GM19467 (cell line): Measurements from ENCODE around the gene PLXNA3.
A peak's percentile ranks its signal among the peaks of the same experiment; 100 is the strongest.

Experiments
- ATAC-seq: cut with Tn5 transposase; IDR thresholded peaks from one replicate; pipeline ENCODE4 v1.9.1; 2021; ENCODE audit warnings: mild to moderate bottlenecking, moderate library complexity; ENCODE audit not compliant: unreplicated experiment

The PLXNA3 gene

DNA sequence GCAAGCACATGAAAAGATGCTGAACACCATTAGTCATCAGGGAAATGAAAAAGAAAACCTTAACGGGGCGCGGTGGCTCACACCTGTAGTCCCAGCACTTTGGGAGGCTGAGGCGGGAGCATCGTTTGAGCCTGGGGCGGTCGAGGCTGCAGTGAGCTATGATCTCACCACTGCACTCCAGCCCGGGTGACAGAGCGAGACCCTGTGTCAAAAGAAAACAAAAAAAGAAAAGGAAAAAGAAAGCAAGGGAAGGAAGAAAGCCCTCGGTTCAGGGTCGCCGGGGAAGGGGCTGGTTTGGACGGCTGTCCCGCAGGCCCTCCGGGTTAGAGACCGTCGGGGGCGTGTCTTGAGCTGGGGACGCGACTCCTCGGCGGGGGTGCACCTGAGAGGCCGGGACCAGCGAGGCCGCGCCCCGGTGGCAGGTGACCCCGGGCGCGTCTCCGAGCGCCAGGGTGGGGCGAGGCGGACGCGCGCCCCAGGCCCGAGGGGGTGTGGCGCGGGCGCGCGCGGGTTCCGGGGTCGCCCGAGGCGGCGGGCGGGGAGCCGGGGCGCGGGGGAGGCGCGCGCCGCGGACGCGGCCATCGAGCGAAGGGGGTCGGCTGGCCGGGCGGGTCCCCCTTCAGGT is 478 bp upstream of the PLXNA3 start:
- peak; percentile 48 for ATAC-seq

DNA sequence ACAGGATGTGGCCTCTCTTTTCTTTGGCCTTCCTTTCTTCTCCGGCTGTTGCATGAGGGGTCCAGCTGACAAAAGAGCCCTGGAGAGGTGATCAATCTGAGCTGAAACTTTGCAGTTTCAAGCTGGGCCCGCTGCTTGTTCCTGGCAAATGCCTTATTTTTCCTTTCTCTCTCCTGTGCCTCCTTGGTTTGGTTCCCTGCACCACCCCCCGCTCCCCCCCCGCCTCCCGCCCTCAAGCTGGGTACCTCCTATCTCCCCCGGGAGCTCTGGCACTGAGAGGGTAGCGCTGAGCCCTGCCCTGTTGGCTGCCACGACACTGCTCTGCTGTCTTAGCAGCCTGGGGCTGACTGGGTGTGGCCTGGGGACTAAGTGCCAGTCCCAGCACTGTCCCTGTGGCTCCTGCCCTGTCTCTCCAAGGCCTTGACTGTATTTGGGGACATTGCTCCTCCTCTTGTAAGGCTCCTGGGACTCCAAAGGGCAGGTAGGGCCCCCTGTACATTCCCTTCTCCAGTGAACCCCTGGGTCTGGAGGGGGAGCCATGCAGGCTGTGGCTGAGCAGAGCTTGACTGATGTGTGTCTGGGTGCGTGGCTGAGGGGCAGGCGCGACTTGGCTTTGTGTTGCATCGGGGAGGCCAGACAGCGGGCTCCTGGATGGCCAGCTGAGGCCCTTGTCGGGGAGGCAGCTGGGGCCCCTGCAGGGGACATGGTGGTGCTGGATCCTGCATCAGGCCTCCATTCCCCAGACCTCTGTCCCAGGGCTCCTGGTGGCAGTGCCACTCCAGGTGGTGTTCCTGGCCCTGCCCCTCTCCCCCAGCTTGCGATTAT is 1.1 kb downstream of the PLXNA3 start:
- no peak for ATAC-seq

- ATAC-seq = no peak
These were observed 1.8 kb downstream of the PLXNA3 start for GRCh38 chrX:154459832-154460231.

DNA sequence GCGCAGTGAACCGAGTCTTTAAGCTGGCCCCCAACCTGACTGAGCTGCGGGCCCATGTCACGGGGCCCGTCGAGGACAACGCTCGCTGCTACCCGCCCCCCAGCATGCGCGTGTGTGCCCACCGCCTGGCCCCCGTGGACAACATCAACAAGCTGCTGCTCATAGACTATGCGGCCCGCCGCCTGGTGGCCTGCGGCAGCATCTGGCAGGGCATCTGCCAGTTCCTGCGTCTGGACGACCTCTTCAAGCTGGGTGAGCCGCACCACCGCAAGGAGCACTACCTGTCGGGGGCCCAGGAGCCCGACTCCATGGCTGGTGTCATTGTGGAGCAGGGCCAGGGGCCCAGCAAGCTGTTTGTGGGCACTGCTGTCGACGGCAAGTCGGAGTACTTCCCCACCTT is 2.2 kb downstream of the PLXNA3 start:
- ATAC-seq = no peak

- ATAC-seq = no peak
These were observed 4.3 kb downstream of the PLXNA3 start for GRCh38 chrX:154462396-154462795.

DNA sequence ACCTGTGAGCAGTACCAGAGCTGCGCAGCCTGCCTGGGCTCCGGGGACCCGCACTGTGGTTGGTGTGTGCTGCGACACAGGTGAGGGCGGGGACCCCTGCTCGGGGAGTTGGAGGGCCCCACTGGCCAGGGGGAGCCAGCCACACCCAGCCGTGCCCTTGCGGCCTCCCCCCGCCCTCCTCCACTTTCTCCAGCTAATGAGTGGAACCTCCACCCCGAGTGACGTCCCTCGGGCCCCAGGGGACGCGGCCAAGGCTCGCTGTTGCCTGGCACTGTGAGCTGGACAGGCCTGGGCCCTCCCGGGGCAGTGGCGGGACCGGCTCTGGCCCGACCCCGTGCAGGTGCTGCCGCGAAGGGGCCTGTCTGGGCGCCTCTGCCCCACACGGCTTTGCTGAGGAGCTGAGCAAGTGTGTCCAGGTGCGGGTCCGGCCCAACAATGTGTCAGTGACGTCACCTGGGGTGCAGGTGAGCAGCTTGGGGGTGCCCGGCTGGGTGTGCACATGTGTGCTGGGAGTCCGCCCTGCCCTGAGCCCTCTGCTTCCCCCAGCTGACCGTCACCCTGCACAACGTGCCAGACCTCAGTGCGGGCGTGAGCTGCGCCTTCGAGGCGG is 5.6 kb downstream of the PLXNA3 start:
- ATAC-seq = no peak

DNA sequence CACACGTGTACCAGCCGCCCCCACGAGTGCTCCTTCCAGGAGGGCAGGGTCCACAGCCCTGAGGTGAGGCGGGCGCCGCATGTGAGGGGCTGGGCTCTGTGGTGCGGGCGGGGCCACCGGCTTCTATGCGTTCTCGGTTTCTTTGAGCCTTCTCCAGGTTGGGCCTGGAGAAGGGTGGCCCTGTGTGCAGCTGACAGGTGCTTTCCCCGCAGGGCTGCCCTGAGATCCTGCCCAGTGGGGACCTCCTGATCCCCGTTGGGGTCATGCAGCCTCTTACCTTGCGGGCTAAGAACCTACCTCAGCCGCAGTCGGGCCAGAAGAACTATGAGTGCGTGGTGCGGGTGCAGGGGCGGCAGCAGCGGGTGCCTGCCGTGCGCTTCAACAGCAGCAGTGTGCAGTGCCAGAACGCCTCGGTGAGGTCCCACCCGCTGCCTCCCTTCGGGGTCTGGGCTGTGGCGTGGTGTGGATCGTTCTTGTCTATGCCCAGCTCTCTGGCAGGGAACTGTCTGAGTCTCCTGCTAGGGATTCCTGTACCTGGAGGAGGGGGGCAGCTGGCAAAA is 6.8 kb downstream of the PLXNA3 start:
- no peak for ATAC-seq

DNA sequence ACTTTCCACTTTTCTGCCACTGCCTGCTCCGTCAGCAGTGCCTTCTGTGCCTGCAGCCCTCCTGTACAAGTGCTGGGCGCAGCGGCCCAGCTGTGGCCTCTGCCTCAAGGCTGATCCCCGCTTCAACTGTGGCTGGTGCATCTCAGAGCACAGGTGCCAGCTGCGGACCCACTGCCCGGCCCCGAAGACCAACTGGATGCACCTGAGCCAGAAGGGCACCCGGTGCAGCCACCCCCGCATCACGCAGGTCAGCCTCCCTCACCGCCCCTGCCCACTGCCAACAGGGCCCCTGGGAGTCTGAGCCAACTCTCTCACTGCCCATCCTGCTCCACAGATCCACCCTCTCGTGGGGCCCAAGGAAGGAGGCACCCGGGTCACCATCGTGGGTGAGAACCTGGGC is 7.5 kb downstream of the PLXNA3 start:
- no peak for ATAC-seq

DNA sequence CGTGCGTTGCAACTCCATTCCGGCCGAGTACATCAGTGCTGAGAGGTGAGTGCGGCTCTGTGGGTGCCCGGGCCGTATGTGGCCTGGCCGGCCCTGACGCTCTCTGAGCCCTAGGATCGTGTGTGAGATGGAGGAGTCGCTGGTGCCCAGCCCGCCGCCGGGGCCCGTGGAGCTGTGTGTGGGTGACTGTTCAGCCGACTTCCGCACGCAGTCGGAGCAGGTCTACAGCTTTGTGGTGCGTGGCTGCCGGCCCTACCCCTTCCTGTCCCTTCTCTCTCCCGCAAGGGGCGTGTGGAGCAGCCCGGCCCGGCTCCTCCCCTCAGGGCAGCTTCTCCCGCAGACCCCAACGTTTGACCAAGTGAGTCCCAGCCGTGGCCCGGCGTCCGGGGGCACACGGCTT is 8.0 kb downstream of the PLXNA3 start:
- ATAC-seq = no peak

GRCh38 chrX:154466907-154467306 is 8.8 kb downstream of the PLXNA3 start:
- ATAC-seq = no peak

GRCh38 chrX:154467556-154467955 is 9.5 kb downstream of the PLXNA3 start:
- no peak for ATAC-seq

- ATAC-seq = no peak
These were observed 10.1 kb downstream of the PLXNA3 start for GRCh38 chrX:154468217-154468616.

DNA sequence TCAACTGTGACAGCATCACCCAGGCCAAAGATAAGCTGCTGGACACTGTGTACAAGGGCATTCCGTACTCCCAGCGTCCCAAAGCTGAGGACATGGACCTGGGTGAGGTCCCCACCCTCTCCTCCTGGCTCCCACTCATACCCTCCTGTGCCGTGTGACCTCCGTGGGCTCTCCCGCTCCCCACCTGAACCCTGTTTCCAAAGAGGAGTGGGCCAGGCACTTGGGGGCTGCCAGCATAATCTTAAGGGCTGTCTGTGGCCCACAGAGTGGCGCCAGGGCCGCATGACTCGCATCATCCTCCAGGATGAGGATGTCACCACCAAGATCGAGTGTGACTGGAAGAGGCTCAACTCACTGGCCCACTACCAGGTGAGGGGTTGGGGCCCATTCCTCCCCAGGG is 11.0 kb downstream of the PLXNA3 start:
- ATAC-seq = no peak

DNA sequence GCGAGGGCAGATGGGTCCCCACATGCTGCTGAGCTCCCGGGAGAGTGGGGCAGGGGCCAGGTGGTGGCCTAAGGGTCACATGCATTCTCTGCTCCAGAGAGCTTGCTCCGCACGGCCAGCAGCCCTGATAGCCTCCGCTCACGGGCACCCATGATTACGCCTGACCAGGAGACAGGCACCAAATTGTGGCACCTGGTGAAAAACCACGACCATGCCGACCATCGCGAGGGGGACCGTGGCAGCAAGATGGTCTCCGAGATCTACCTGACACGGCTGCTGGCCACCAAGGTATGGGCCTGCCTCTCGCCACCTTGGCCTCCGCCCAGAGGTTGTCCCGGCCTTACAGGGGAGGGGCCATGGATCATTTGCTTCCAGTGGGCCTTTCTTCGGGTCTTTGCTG is 11.8 kb downstream of the PLXNA3 start:
- no peak for ATAC-seq

DNA sequence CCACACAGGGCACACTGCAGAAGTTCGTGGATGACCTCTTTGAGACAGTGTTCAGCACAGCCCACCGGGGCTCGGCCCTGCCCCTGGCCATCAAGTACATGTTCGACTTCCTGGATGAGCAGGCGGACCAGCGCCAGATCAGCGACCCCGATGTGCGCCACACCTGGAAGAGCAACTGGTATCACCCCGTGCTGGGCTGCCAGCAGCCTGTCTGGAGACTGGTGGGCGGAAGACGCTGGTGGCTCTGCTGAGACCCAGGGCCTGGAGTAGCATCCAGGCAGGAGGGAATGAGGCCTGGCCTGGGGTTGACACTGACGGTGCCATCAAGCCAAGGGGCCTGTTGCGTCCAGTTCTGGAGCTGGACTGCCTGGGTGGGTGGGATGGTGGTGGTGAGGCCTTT is 12.4 kb downstream of the PLXNA3 start:
- no peak for ATAC-seq

- no peak for ATAC-seq
These were observed 13.0 kb downstream of the PLXNA3 start for GRCh38 chrX:154470914-154471568.

DNA sequence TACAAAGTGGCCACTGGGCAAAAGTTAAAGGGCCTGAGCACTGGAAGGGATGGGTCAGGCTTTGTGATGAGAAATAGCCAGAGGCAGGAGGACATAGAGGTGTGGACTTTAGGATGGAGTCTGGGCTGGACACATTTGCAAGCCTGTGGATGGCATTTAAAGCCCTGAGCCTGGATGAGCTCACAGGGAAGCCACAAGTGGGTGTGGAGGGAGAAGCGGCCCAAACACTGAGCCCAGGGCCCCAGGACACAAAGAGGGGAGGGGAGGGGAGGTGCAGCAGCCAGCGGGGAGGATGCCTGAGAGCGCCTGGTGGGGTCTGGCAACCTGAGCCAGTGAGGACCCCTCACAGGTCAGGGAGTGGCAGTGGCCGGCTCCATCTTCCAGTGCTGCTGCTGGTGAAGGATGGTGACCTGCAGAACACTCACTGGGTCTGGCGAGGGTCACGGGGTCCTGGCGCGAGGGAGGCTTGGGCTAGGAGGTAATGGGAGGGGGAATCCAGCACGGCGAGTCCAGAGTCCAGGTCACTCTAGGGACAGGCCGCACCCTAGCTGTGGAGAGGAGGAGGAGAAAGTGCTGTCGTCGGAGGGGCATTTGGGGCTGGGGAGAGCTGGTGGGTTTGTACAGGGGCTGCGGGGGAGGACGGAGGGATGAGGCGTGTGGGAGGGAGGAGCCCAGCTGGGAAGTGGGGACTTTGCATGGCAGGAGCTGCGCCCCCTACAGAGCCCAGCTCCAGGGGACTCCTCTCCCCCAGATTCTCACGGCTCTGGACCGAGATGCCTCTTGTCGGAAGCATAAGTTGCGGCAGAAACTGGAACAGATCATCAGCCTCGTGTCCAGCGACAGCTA is 14.0 kb downstream of the PLXNA3 start:
- no peak for ATAC-seq

- ATAC-seq = no peak
These were observed 14.9 kb downstream of the PLXNA3 start for GRCh38 chrX:154472685-154473632.

GRCh38 chrX:154473683-154474082 is 15.6 kb downstream of the PLXNA3 start:
- ATAC-seq = no peak
